Kidney (tissue), 14 donors: ENCODE data around the gene TCF4. TPM values are rescaled to one million over a fixed set of nuclear protein-coding genes. Genes with fewer than 3 reads are reported as not detected.

Experiments
- DNase-seq, 5 donors: peaks; one replicate each; pipeline ENCODE4 v3.0.0-alpha.2; 2013 to 2020
- FAIRE-seq: peaks from 2 replicates; lab custom pipeline; 2012; peaks lifted over from hg19 to GRCh38; lab: Jason Lieb, UNC
- H3K27ac ChIP-seq, 2 donors: one replicate each; pipeline ENCODE4 v1.7.0; 2013; ENCODE audit warnings: low read depth in 2 of 2, low read length in 2 of 2, inconsistent platforms in 1 of 2
- H3K27me3 ChIP-seq: one replicate; pipeline ENCODE4 v1.7.1; 2013; ENCODE audit warnings: low read length, inconsistent platforms; ENCODE audit not compliant: control insufficient read depth, insufficient read depth
- H3K36me3 ChIP-seq, 3 donors: one replicate each; pipeline versions ENCODE4 v1.7.0 to v1.7.1; 2013; ENCODE audit warnings: low read length in 3 of 3, control low read depth in 1 of 3, inconsistent platforms in 1 of 3; ENCODE audit not compliant: insufficient read depth in 3 of 3, control insufficient read depth in 2 of 3
- H3K4me1 ChIP-seq, 3 donors: one replicate each; pipeline versions ENCODE4 v1.7.0 to v1.7.1; 2013; ENCODE audit warnings: low read length in 3 of 3, inconsistent platforms in 1 of 3, low read depth in 1 of 3; ENCODE audit not compliant: control insufficient read depth in 2 of 3, insufficient read depth in 2 of 3
- H3K4me3 ChIP-seq, 3 donors: one replicate each; pipeline versions ENCODE4 v1.7.0 to v1.8.1; 2013; ENCODE audit warnings: low read length in 3 of 3, control low read depth in 1 of 3, inconsistent platforms in 1 of 3
- H3K9ac ChIP-seq, 3 donors: one replicate each; pipeline versions ENCODE4 v1.7.0 to v1.7.1; 2013; ENCODE audit warnings: low read length in 3 of 3, control low read depth in 1 of 3, inconsistent platforms in 1 of 3
- H3K9me3 ChIP-seq, 3 donors: one replicate each; pipeline versions ENCODE4 v1.7.0 to v1.7.1; 2013; ENCODE audit warnings: low read length in 3 of 3, control low read depth in 1 of 3, inconsistent platforms in 1 of 3; ENCODE audit not compliant: control insufficient read depth in 2 of 3, insufficient read depth in 1 of 3
- intact Hi-C: fragments of 100-400 bp; cut with DNase I; formaldehyde crosslinking; loops from one replicate; pipeline ENCODE4 v1.11.1; 2022
- polyA plus RNA-seq: library from polyadenylated mRNA; stranded (reverse); fragments of 350-450 nt; fragmentation: Illumina TruSeq; extraction: RNeasy Lipid Tissue Mini Kit (QIAGEN cat#74804); gene quantifications from one replicate; pipeline ENCODE4 v1.2.3, GENCODE V29; 2014; ENCODE audit warnings: low read depth, low replicate concordance; ENCODE audit not compliant: insufficient read depth
- total RNA-seq: library from RNA; stranded (reverse); fragmentation: NEBNext Ultra II Directional; extraction: Animal tissue kit (Norgen Biotek cat#: 25700); gene quantifications from one replicate; pipeline ENCODE4 v1.2.1, GENCODE V29; 2021
- TF ChIP-seq, protein P1 (sequence below): IDR thresholded peaks from 3 replicates; pipeline ENCODE4 v1.5.1; 2012; ENCODE audit warnings: mild to moderate bottlenecking, moderate library complexity, borderline replicate concordance; ENCODE audit not compliant: insufficient read depth; ENCODE audit errors: extremely low read depth
- donor health status: control.
- donor health status: control.
- donor health status: control.
- donor health status: control.
- donor health status: control.
- donor health status: DM: yes; HTN: yes; CAD: no.
- donor health status: Normal renal cell carcinoma (clear cell type).

TCF4 gene
- total and polyA plus RNA-seq, 2 donors from 2014 or later, result 4.4 to 60.3 TPM

DNA sequence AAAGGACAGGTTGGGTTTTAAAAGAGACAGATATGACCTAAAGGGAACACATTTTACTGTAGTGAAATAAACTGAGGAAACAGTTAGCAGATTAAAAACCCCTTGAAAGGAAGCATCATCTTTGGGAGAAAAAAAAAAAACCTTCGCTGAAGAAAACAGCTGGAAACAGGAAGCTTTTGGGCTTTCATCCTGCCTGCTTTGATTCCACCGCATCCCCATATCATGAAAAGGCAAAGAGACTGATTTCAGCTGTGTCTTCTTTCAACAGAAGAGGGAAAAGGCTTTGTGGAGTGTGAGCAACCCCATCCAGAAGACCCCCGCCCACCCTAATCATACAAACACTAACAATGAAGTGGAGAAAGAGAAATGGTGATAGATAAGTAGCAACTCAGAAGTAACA, 86.4 kb downstream of the TCF4 start:
- no peak for FAIRE-seq
- no peaks in the 10 kb centered on the region for H3K27me3 ChIP-seq
- no peaks in the 10 kb centered on the region for H3K36me3 ChIP-seq
- no peak overlapping the region for H3K4me3 ChIP-seq
- H3K4me1 ChIP-seq, result no peaks in the 10 kb centered on the region
- intact Hi-C loops, result no loop called here
- DNase-seq, result peak in 1 of 5 donors; percentile 57
- TF ChIP-seq, protein P1, sequence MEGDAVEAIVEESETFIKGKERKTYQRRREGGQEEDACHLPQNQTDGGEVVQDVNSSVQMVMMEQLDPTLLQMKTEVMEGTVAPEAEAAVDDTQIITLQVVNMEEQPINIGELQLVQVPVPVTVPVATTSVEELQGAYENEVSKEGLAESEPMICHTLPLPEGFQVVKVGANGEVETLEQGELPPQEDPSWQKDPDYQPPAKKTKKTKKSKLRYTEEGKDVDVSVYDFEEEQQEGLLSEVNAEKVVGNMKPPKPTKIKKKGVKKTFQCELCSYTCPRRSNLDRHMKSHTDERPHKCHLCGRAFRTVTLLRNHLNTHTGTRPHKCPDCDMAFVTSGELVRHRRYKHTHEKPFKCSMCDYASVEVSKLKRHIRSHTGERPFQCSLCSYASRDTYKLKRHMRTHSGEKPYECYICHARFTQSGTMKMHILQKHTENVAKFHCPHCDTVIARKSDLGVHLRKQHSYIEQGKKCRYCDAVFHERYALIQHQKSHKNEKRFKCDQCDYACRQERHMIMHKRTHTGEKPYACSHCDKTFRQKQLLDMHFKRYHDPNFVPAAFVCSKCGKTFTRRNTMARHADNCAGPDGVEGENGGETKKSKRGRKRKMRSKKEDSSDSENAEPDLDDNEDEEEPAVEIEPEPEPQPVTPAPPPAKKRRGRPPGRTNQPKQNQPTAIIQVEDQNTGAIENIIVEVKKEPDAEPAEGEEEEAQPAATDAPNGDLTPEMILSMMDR, result no peak
- no peak overlapping the region for H3K27ac ChIP-seq
- H3K9me3 ChIP-seq, result no peaks in the 10 kb centered on the region
- no peak overlapping the region for H3K9ac ChIP-seq

DNA sequence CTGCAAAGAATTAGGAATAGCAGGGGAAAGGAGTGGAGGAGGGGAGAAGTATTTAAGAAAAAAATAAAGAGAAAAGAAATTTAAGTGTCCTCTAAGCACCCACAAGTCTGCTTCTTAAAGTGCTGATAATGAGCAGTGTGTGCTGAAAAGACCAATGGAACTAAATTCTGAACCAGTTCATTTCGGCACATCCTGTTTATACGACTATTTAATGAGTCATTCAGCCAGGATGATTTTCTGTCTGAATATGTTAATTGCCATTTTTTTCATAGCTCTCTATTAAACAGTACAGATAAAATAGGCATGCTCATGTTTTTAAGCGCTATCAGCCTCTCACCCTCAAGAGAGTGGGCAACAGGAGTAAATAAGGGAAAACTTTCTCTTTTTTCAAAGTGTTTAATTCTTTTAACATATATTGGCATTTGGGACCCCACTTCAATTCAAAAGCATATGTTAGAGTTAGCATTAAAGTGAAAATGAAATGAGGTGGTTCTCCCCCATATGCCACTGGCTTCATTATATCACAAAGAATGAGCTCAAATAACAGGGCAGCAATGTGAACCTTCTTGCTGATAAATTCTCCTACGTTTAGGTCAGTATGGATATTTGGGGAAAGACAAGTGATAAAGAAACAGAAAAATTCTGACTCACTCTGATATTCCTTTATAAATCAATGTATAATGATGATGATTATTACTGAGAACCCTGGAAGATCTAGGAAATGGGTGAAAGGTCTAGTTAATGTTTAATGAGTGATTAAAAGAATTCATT, 87.5 kb downstream of the TCF4 start:
- H3K9ac ChIP-seq, result no peak overlapping the region
- no peak overlapping the region for H3K27ac ChIP-seq
- TF ChIP-seq, protein P1, result no peak

DNA sequence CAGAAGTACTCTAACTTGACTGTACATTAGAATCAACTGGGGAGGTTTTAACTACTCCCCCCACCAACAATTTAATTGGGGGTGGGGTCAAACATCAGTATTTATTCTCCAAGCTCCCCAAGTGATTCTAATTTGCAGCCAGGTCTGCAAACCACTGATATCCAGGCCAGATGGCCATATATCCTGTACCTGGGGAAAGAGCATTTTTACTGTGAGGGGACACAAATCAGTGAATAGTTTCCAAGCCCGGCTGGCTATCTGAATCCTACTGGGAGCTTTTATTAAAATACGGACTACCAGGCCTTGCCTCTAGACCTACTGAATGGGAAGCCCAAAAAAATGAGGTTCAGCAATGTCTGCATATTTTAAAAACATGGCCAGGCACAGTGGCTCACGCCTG, 88.5 kb downstream of the TCF4 start:
- FAIRE-seq, result no peak
- Histone ChIP-seq H3K9ac (no peak overlapping the region), H3K36me3 (no peaks in the 10 kb centered on the region), H3K4me3 (no peak overlapping the region), H3K9me3 (no peaks in the 10 kb centered on the region), H3K27ac (no peak overlapping the region), H3K27me3 (no peaks in the 10 kb centered on the region), H3K4me1 (no peaks in the 10 kb centered on the region)
- no peak for DNase-seq
- intact Hi-C loops, result no loop called here
- TF ChIP-seq, protein P1, result no peak

More for the DNA sequence above, 87.5 kb downstream of the TCF4 start:
- no peak for DNase-seq
- Histone ChIP-seq H3K4me3 (no peak overlapping the region), H3K4me1 (no peaks in the 10 kb centered on the region), H3K9me3 (no peaks in the 10 kb centered on the region), H3K27me3 (no peaks in the 10 kb centered on the region), H3K36me3 (no peaks in the 10 kb centered on the region)
- FAIRE-seq, result no peak
- intact Hi-C loops, result no loop called here
